Glutamatergic neuron (in vitro differentiated cells): ENCODE data around the gene GCGR. TPM values are rescaled to one million over a fixed set of nuclear protein-coding genes. Genes with fewer than 3 reads are reported as not detected.

Experiments
- DNase-seq: peaks from one replicate; pipeline ENCODE4 v3.0.0; 2022
- H3K27ac Mint-ChIP-seq: one replicate; pipeline ENCODE4 v1.8.0; 2020; ENCODE audit warnings: mild to moderate bottlenecking, mixed read lengths, inconsistent platforms; ENCODE audit not compliant: unreplicated experiment
- H3K27me3 Mint-ChIP-seq: one replicate; pipeline ENCODE4 v1.8.0; 2020; ENCODE audit warnings: mild to moderate bottlenecking, moderate library complexity, mixed read lengths, inconsistent platforms; ENCODE audit not compliant: unreplicated experiment
- H3K36me3 Mint-ChIP-seq: one replicate; pipeline ENCODE4 v1.8.0; 2020; ENCODE audit warnings: mild to moderate bottlenecking, mixed read lengths, inconsistent platforms; ENCODE audit not compliant: unreplicated experiment
- H3K4me1 Mint-ChIP-seq: one replicate; pipeline ENCODE4 v1.8.0; 2020; ENCODE audit warnings: mild to moderate bottlenecking, low read depth, mixed read lengths, inconsistent platforms; ENCODE audit not compliant: unreplicated experiment
- H3K4me3 Mint-ChIP-seq: one replicate; pipeline ENCODE4 v1.8.0; 2020; ENCODE audit warnings: mild to moderate bottlenecking, mixed read lengths, inconsistent platforms; ENCODE audit not compliant: unreplicated experiment
- H3K9me3 Mint-ChIP-seq: one replicate; pipeline ENCODE4 v1.8.0; 2020; ENCODE audit warnings: mild to moderate bottlenecking, moderate library complexity, mixed read lengths, inconsistent platforms; ENCODE audit not compliant: unreplicated experiment
- CTCF ChIP-seq: fragments of 200-600 bp; sonication (generic); IDR thresholded peaks from one replicate; pipeline ENCODE4 v1.5.0; 2021; ENCODE audit not compliant: partially characterized antibody, unreplicated experiment
- total RNA-seq: library from RNA; stranded (reverse); fragmentation: NEBNext Ultra II Directional; extraction: Animal tissue kit (Norgen Biotek cat#: 25700); gene quantifications from one replicate; pipeline ENCODE4 v1.2.1, GENCODE V29; 2021; ENCODE audit not compliant: unreplicated experiment

Gene GCGR
- total RNA-seq, 1 donor from 2014 or later = 6.7 TPM

- Mint-ChIP-seq H3K27me3 (peaks cover 13% of the 10 kb centered on the region), H3K9me3 (peaks cover 12% of the 10 kb centered on the region), H3K27ac (no peak overlapping the region), H3K36me3 (peaks cover 8% of the 10 kb centered on the region), H3K4me1 (peaks cover 7% of the 10 kb centered on the region), H3K4me3 (no peak overlapping the region)
- no peak for DNase-seq
- no peak for TF ChIP-seq CTCF
Measured at GRCh38 chr17:81811705-81812570, 8.0 kb downstream of the GCGR start.

- H3K36me3 Mint-ChIP-seq = peaks cover 8% of the 10 kb centered on the region
- TF ChIP-seq CTCF = no peak
- DNase-seq = no peak
- H3K4me3 Mint-ChIP-seq = no peak overlapping the region
- H3K9me3 Mint-ChIP-seq = peaks cover 14% of the 10 kb centered on the region
- peaks cover 14% of the 10 kb centered on the region for H3K27me3 Mint-ChIP-seq
- peaks cover 7% of the 10 kb centered on the region for H3K4me1 Mint-ChIP-seq
- no peak overlapping the region for H3K27ac Mint-ChIP-seq
Measured at GRCh38 chr17:81812571-81813370, 8.8 kb downstream of the GCGR start.

GRCh38 chr17:81813371-81813684 is 9.4 kb downstream of the GCGR start:
- H3K27ac Mint-ChIP-seq = no peak overlapping the region
- H3K4me3 Mint-ChIP-seq = no peak overlapping the region
- peaks cover 14% of the 10 kb centered on the region for H3K27me3 Mint-ChIP-seq
- H3K36me3 Mint-ChIP-seq = peaks cover 8% of the 10 kb centered on the region
- peaks cover 15% of the 10 kb centered on the region for H3K9me3 Mint-ChIP-seq
- DNase-seq = no peak
- no peak for TF ChIP-seq CTCF
- peaks cover 7% of the 10 kb centered on the region for H3K4me1 Mint-ChIP-seq

- Mint-ChIP-seq H3K27me3 (peaks cover 12% of the 10 kb centered on the region), H3K27ac (no peak overlapping the region), H3K4me3 (no peak overlapping the region), H3K4me1 (peaks cover 6% of the 10 kb centered on the region), H3K9me3 (peaks cover 13% of the 10 kb centered on the region), H3K36me3 (peaks cover 6% of the 10 kb centered on the region)
- no peak for DNase-seq
- no peak for TF ChIP-seq CTCF
Measured at GRCh38 chr17:81813861-81814683, 10.1 kb downstream of the GCGR start.
